HL-60 (cell line): ENCODE results near the gene CCDC107.

Source experiments
- CTCF ChIP-seq: IDR thresholded peaks from one replicate; pipeline ENCODE4 v1.5.1; 2011; ENCODE audit warnings: low read length, control low read depth, inconsistent platforms; ENCODE audit not compliant: insufficient read depth
- GABPA ChIP-seq: IDR thresholded peaks from 2 replicates; pipeline ENCODE4 v1.6.1; 2012; ENCODE audit warnings: low read depth
- POLR2AphosphoS5 ChIP-seq: IDR thresholded peaks from 2 replicates; pipeline ENCODE4 v1.6.1; 2012; ENCODE audit warnings: low read depth
- SPI1 ChIP-seq: IDR thresholded peaks from 2 replicates; pipeline ENCODE4 v1.6.1; 2012; ENCODE audit warnings: low read depth, mild to moderate bottlenecking, borderline replicate concordance

- no peak for TF ChIP-seq CTCF
- no peak for TF ChIP-seq POLR2AphosphoS5
- TF ChIP-seq SPI1 = no peak
- TF ChIP-seq GABPA = no peak
These were observed 2.9 kb downstream of the CCDC107 start for GRCh38 chr9:35660966-35661415.
